ENCODE data around the gene SPATA2.
"Not testable (repeated sequence)": the region's sequence is repeated elsewhere in the genome, so short reads cannot be mapped to it uniquely, and the experiment has no call there.

Gene SPATA2

GRCh38 chr20:49882171-49882970, 33.0 kb downstream of the SPATA2 start:
- DNase-seq: no peak

- DNase-seq: no peak
Observed at GRCh38 chr20:49880724-49881445, 34.4 kb downstream of the SPATA2 start.

DNA sequence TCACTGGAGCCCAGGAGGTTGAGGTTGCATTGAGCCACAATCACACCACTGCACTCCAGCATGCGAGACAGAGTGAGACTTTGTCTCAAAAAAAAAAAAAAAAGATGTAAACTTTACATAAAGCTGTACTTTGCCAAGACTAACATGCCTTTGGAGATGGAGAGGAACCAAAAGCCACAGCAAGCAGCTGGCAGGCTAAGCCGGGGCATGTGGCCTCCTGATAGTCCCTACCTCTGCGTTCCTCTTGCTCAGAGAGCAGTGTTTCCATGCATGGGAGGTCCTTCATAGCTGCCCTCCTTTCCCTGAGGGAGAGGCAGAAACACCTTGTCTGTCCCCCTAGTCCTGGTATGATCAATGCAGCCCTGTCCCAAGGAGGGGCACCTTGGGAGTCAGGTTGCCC, 35.2 kb downstream of the SPATA2 start:
- DNase-seq: no peak

DNA sequence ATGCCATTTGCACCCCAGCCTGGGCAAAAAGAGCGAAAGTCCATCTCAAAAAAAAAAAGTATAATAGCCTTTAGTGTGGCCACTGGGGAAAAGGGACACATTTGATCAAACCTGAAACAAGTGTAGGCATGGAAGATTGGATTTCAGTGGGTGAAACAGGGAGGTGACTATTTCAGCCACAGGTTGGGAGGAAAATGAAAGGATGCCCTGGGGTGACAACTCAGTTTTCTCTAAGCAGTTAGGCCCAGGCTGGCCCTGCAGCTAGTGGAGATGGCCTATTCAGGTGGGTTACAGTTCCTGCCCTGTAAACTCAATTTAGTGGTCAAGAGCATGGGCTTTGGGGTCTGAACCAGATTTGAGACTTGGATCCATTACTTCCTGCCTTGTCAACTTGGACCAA, 36.4 kb downstream of the SPATA2 start:
- DNase-seq: no peak

GRCh38 chr20:49877386-49877921, 37.9 kb downstream of the SPATA2 start:
- DNase-seq: no peak

DNA sequence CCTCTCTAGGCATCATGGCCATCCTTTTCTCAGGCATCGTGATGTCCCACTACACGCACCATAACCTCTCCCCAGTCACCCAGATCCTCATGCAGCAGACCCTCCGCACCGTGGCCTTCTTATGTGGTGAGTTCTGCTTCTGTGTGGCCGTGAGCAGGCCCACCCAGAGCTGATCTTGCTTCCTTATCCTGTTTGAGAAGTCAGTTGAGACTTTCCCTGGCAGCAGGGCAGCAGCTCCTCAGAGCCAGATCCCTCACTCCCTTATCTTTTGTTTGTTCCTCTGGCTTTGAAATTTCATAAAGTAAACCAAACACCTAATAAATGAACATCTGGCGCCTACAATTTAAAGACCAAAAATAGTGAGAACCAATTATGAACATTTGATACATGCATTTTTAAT, 40.6 kb downstream of the SPATA2 start:
- no peak for DNase-seq

GRCh38 chr20:49872056-49872455, 43.3 kb downstream of the SPATA2 start:
- no peak for DNase-seq

- no peak for DNase-seq
Observed at GRCh38 chr20:49871391-49871948, 43.9 kb downstream of the SPATA2 start.

DNA sequence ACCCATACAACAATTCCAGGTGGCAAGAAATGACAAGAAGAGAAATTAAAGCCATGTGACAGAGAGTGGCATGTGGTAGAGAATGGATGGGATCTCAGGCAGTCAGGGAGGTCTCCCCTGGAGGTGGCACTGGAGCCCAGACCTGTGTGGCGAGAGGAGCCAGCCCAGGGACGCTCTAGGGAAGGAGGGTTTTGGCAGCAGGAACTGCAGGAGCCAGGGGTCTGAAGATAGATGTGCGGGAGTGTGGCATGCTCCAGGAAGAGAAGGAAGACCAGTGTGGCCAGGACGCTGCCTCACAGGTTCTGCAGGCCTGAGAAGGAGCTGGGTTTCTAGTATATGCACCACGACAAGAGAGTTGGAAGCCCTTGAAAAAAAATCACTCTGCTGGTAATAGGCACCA, 45.1 kb downstream of the SPATA2 start:
- DNase-seq: no peak

DNA sequence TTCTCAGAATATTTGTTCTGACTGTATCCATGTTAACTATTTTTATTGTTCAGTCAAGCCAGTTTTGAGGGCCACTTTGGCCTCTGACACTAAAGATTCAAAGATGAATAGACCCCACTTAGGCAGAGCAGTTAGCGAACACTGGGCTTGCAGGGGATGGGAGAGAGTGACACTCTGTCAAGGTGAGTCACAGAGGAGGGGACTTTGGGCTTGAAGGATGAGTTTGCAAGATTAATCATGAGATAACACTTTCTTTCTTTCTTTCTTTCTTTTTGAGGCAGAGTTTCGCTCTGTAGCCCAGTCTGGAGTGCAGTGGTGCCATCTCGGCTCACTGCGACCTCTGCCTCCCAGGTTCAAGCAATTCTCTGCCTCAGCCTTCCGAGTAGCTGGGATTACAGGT, 46.4 kb downstream of the SPATA2 start:
- no peak for DNase-seq

GRCh38 chr20:49868538-49868937, 46.8 kb downstream of the SPATA2 start:
- DNase-seq: no peak

DNA sequence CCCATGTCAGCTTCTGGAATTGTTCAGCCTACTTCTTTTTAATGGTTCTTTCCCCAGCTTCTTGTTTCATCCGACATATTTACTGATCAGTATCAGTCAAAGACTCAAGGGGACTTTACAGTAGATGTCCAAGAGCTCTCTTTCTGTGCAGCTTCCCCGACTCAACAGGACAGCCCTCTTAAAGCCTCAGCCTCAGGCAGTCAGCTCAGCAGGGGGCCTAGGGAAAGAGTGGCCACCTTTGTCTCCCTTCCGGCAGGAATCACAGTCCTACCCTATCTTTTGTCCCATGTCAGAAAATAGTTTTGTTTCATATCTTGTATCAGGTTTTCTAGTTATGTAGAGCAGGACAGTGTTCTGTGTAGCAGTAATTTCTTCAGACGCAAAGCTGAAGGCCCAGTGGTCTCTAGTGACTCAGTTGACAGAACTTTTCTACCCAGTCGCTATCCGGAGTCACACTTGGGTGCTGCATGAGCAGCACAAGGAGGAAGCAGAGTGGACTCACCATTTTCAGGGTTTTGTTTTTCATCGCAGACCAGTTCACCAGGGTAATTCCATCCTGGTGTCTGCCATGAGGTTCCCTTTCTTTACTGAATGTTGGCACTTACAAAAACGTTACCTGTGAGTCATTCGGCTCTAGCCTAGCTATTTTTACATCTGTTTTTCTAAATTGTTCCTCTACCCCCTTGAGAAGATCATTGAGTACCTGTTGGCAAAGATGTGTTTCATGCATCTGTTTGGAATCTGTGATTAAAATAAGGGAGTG, 47.7 kb downstream of the SPATA2 start:
- no peak for DNase-seq

GRCh38 chr20:49866051-49866450, 49.3 kb downstream of the SPATA2 start:
- no peak for DNase-seq

- no peak for DNase-seq
Observed at GRCh38 chr20:49865559-49865958, 49.8 kb downstream of the SPATA2 start.

DNA sequence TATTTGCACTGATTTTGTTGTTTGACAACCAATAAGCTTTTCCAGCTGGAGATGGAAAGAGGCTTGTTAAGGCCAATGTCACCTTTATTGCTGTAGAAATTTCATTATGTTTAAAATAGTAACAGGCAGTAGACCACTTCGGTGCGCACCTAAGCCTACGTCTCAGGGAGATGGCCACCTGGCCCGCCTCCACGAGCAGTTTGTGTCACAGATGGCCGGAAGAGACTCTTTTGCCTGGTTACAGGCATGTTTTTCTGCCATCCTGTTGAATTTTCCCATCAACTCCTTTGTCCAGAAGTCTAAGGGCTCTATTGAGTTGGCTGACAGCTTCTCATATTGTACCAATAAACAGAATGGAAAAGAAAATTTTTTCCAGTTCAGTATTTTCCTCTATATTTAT, 51.7 kb downstream of the SPATA2 start:
- no peak for DNase-seq

- DNase-seq: no peak
Observed at GRCh38 chr20:49862607-49863200, 52.6 kb downstream of the SPATA2 start.

DNA sequence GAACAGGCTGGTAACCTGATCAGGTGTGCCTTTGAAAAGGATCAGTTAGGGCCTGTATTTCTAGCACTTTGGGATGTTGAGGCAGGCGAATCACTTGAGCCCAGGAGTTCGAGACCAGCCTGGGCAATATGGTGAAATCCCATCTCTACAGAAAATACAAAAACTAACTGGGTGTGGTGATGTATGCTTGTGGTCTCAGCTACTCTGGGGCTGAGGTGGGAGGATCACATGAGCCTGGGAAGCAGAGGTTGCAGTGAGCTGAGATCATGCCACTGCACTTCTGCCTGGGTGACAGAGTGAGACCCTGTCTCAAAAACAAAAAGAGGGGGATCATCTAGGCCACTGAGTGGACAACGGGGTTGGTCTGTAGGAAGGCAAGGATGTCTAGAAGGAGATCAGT, 54.1 kb downstream of the SPATA2 start:
- DNase-seq: not testable (repeated sequence)

GRCh38 chr20:49859807-49860206, 55.5 kb downstream of the SPATA2 start:
- DNase-seq: no peak

DNA sequence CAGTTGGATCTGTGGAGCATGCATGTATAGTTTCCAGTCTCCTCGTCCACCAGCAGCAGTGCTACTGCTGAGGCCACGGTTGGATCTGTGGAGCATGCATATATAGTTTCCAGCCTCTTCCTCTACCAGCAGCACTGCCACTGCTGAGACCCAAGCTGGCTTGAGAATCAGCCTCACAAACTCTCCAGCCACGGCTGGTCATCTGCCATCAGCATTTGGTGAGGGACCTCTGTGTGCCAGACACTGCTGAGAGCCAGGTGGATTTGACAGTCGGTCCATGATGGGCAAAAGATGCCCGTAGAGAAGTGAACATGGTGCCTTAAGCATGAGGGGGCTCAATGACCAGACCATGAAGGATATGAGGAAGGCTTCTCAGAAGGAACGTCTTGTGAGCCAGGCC, 56.3 kb downstream of the SPATA2 start:
- DNase-seq: no peak

DNA sequence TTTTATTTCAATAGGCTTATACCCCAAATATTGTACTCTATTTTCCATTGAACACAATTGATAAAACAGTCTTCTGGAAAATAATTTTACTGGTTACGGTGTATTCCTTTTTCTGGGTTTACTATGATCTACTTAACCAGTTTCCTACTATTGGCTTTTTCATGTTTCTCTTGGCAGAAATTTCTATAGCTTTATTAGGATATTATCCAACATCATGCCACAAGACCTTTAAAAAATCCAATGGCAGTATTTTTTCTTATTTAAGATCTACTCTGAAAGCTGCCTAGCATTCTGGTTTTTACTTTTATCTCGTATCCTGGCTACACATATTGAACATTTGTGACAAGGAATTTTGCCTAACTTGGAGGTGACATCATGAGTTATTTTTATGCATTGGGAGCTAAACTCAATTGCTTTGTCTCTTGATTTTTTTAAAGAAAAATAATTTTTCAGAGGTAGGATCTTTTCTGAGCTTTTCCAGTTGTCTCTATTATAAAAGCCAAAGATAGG, 57.2 kb downstream of the SPATA2 start:
- DNase-seq: no peak

GRCh38 chr20:49856904-49857303, 58.4 kb downstream of the SPATA2 start:
- DNase-seq: no peak

GRCh38 chr20:49854190-49854875, 61.0 kb downstream of the SPATA2 start:
- DNase-seq: no peak

All from activated effector memory CD4-positive, alpha-beta T cell treated with Interleukin-2 at 50 U/mL for 16 hours (primary cell).